HEK293T (cell line): ENCODE results near the gene THOC7.

Experiments
- CTBP1 ChIP-seq: fragments of 450-650 bp; IDR thresholded peaks from 2 replicates; pipeline ENCODE4 v1.6.1; 2016; ENCODE audit warnings: borderline replicate concordance
- FOXA1 ChIP-seq: fragments of 450-650 bp; IDR thresholded peaks from 2 replicates; pipeline ENCODE4 v1.6.1; 2016; ENCODE audit warnings: mild to moderate bottlenecking
- SUZ12 ChIP-seq: fragments of 450-650 bp; IDR thresholded peaks from 2 replicates; pipeline ENCODE4 v1.6.1; 2016; ENCODE audit warnings: mild to moderate bottlenecking
- TF ChIP-seq, protein P1 (sequence below): fragments of 450-650 bp; IDR thresholded peaks from 2 replicates; pipeline ENCODE4 v1.6.1; 2016

DNA sequence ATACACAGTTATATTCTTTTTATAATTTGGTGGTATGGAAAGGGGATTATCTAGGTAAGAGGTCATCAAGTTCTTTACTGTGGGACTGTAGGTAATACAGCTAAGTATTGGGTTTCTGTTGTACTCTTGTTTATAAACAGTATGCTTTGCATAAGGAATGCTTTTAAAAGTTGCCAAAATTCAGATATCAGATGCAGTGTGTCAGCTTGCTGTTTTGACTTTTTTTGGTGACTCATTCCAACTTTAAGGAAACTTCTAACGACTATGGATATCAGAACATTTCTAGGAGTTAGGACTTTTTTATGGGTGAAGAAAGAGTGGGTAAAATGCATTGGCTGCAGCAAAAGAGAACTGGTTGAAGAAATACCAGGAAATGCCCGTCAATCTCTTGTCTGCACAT, 45.8 kb upstream of the THOC7 start:
- TF ChIP-seq, protein P1, sequence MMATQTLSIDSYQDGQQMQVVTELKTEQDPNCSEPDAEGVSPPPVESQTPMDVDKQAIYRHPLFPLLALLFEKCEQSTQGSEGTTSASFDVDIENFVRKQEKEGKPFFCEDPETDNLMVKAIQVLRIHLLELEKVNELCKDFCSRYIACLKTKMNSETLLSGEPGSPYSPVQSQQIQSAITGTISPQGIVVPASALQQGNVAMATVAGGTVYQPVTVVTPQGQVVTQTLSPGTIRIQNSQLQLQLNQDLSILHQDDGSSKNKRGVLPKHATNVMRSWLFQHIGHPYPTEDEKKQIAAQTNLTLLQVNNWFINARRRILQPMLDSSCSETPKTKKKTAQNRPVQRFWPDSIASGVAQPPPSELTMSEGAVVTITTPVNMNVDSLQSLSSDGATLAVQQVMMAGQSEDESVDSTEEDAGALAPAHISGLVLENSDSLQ: no peak
- TF ChIP-seq FOXA1 (no peak), CTBP1 (no peak), SUZ12 (no peak)
